A549 (cell line): Measurements from ENCODE around the gene CUL7. TPM values are rescaled to one million over a fixed set of nuclear protein-coding genes. Genes with fewer than 3 reads are reported as not detected.

Experiments
- ATAC-seq, 2 experiments: fragments of 200-7000 bp in 1 of 2; fragments of >200 bp in 1 of 2; cut with Nextera tagmentation in 1 of 2; cut with Tn5 transposase in 1 of 2; 3 replicates each; pipeline versions ENCODE4 v1.8.0 to v1.9.1; 2018 to 2020; ENCODE audit warnings: mild to moderate bottlenecking in 1 of 2, moderate library complexity in 1 of 2
- CTCF ChIA-PET: fragments of 300-600 bp; sonication (Branson Sonifier 250); formaldehyde crosslinking; extraction: SDS; loops from one replicate; lab custom pipeline; 2021; ENCODE audit warnings: antibody characterized with exemption, inconsistent platforms; lab: Yijun Ruan, JAX
- POLR2A ChIA-PET: fragments of 350-600 bp; formaldehyde crosslinking; extraction: SDS; loops from one replicate; lab custom pipeline; 2021; ENCODE audit warnings: antibody characterized with exemption, inconsistent platforms; lab: Yijun Ruan, JAX
- DNase-seq, 2 experiments: peaks; one replicate each; pipeline versions ENCODE4 v3.0.0 to v3.0.0-alpha.2; 2011 to 2016; ENCODE audit warnings: low read depth in 1 of 2, low spot score in 1 of 2
- FAIRE-seq: peaks from 2 replicates; lab custom pipeline; 2011; peaks lifted over from hg19 to GRCh38; lab: Jason Lieb, UNC
- H3K27ac ChIP-seq, 2 experiments: fragments of >200 bp; sonication (Bioruptor Twin); formaldehyde crosslinking; 3 replicates each; pipeline ENCODE4 v1.5.1; 2016 to 2017
- H3K4me1 ChIP-seq: fragments of >200 bp; sonication (Bioruptor Twin); formaldehyde crosslinking; 3 replicates; pipeline ENCODE4 v1.6.1; 2016
- H3K4me2 ChIP-seq: fragments of >200 bp; sonication (Bioruptor Twin); formaldehyde crosslinking; 3 replicates; pipeline ENCODE4 v1.6.1; 2016
- H3K4me3 ChIP-seq: fragments of >200 bp; sonication (Bioruptor Twin); formaldehyde crosslinking; 3 replicates; pipeline ENCODE4 v1.5.1; 2016
- H3K9me3 ChIP-seq: fragments of >200 bp; sonication (Bioruptor Twin); formaldehyde crosslinking; 3 replicates; pipeline ENCODE4 v1.6.1; 2016
- BHLHE40 ChIP-seq: IDR thresholded peaks from 2 replicates; pipeline ENCODE4 v1.6.1; 2012; ENCODE audit warnings: low read depth, low read length, inconsistent platforms
- CEBPB ChIP-seq, 2 experiments: fragments of >200 bp in 1 of 2; sonication (Bioruptor Twin) in 1 of 2; formaldehyde crosslinking in 1 of 2; IDR thresholded peaks; 2 replicates each; pipeline ENCODE4 v1.6.1; 2012 to 2016
- CHD4 ChIP-seq: fragments of 200-600 bp; sonication (generic); IDR thresholded peaks from 2 replicates; pipeline ENCODE4 v1.6.1; 2016; ENCODE audit warnings: antibody characterized with exemption, mild to moderate bottlenecking, borderline replicate concordance
- EHF ChIP-seq: fragments of 250-450 bp; sonication (Bioruptor Pico); IDR thresholded peaks from 2 replicates; pipeline ENCODE4 v1.5.0; 2020; ENCODE audit warnings: mild to moderate bottlenecking
- EHMT2 ChIP-seq: fragments of 200-600 bp; sonication (generic); IDR thresholded peaks from 2 replicates; pipeline ENCODE4 v1.6.1; 2016; ENCODE audit warnings: antibody characterized with exemption, low read depth, mild to moderate bottlenecking, moderate library complexity
- EP300 ChIP-seq, 2 experiments: fragments of >200 bp; sonication (Bioruptor Twin); formaldehyde crosslinking; IDR thresholded peaks; 2 replicates in 1 of 2; 3 replicates in 1 of 2; pipeline ENCODE4 v1.6.1; 2016 to 2017
- ESRRA ChIP-seq: fragments of 150-350 bp; IDR thresholded peaks from 2 replicates; pipeline ENCODE4 v1.6.1; 2014; ENCODE audit warnings: mild to moderate bottlenecking, low read length, borderline replicate concordance
- FOSB ChIP-seq: fragments of 250-450 bp; sonication (Bioruptor Pico); IDR thresholded peaks from 2 replicates; pipeline ENCODE4 v1.5.0; 2020; ENCODE audit warnings: mild to moderate bottlenecking, moderate library complexity
- FOXS1 ChIP-seq: fragments of 250-450 bp; sonication (Bioruptor Pico); IDR thresholded peaks from 2 replicates; pipeline ENCODE4 v1.5.0; 2020; ENCODE audit warnings: mild to moderate bottlenecking, moderate library complexity
- HDAC2 ChIP-seq: fragments of 200-600 bp; sonication (generic); IDR thresholded peaks from 2 replicates; pipeline ENCODE4 v1.6.1; 2016
- HEYL ChIP-seq: fragments of 250-450 bp; sonication (Bioruptor Pico); IDR thresholded peaks from 2 replicates; pipeline ENCODE4 v1.8.0; 2021; ENCODE audit warnings: mild to moderate bottlenecking, moderate library complexity
- HOXB5 ChIP-seq: fragments of 250-450 bp; sonication (Bioruptor Pico); IDR thresholded peaks from 2 replicates; pipeline ENCODE4 v1.5.0; 2020; ENCODE audit warnings: mild to moderate bottlenecking, moderate library complexity
- KDM1A ChIP-seq: fragments of 200-600 bp; sonication (generic); IDR thresholded peaks from 2 replicates; pipeline ENCODE4 v1.6.1; 2016; ENCODE audit warnings: low read depth, mild to moderate bottlenecking
- KDM5A ChIP-seq: fragments of 200-600 bp; sonication (generic); IDR thresholded peaks from 2 replicates; pipeline ENCODE4 v1.6.1; 2016; ENCODE audit warnings: antibody characterized with exemption, mild to moderate bottlenecking
- MAZ ChIP-seq: fragments of 150-350 bp; IDR thresholded peaks from 2 replicates; pipeline ENCODE4 v1.6.1; 2014; ENCODE audit warnings: antibody characterized with exemption, low read depth, low read length, borderline replicate concordance
- MYC ChIP-seq: IDR thresholded peaks from 2 replicates; pipeline ENCODE4 v1.6.1; 2012; ENCODE audit warnings: mild to moderate bottlenecking, inconsistent platforms, low read length, improper control_type of control experiment, borderline replicate concordance
- NFE2L2 ChIP-seq: fragments of 150-350 bp; conservative IDR thresholded peaks from 2 replicates; pipeline ENCODE4 v1.6.1; 2014; ENCODE audit warnings: low read length
- RAD21 ChIP-seq, 2 experiments: fragments of >200 bp in 1 of 2; sonication (Bioruptor Twin) in 1 of 2; formaldehyde crosslinking in 1 of 2; IDR thresholded peaks in 1 of 2; conservative IDR thresholded peaks in 1 of 2; 2 replicates in 1 of 2; 3 replicates in 1 of 2; pipeline ENCODE4 v1.6.1; 2012 to 2018; ENCODE audit warnings: inconsistent platforms in 1 of 2
- SMC3 ChIP-seq: fragments of >200 bp; sonication (Bioruptor Twin); formaldehyde crosslinking; IDR thresholded peaks from 3 replicates; pipeline ENCODE4 v1.6.1; 2018; ENCODE audit warnings: inconsistent platforms
- SREBF2 ChIP-seq: fragments of 450-650 bp; IDR thresholded peaks from 2 replicates; pipeline ENCODE4 v1.6.1; 2014; ENCODE audit warnings: mild to moderate bottlenecking, moderate library complexity
- ZC3H11A ChIP-seq: fragments of 450-650 bp; IDR thresholded peaks from 2 replicates; pipeline ENCODE4 v1.6.1; 2014; ENCODE audit warnings: antibody characterized with exemption, mild to moderate bottlenecking
- ZNF302 ChIP-seq: fragments of 250-450 bp; sonication (Bioruptor Pico); IDR thresholded peaks from 2 replicates; pipeline ENCODE4 v1.9.0; 2021; ENCODE audit warnings: inconsistent platforms, mild to moderate bottlenecking, moderate library complexity
- ZSCAN20 ChIP-seq: fragments of 250-450 bp; sonication (Bioruptor Pico); IDR thresholded peaks from 2 replicates; pipeline ENCODE4 v1.8.0; 2022; ENCODE audit warnings: mild to moderate bottlenecking, moderate library complexity
- WGBS: methylation state at CpG from one replicate; pipeline ENCODE4 v1.1.6; 2017; ENCODE audit errors: missing lambda C conversion rate; 5-methylcytosine and 5-hydroxymethylcytosine counted together
- polyA plus RNA-seq, 4 experiments: library from polyadenylated mRNA; depleted of rRNA in 3 of 4; stranded (reverse); fragments of >200 nt; fragmentation: RNase III in 1 of 4; extraction: RNeasy Plus Mini Kit Qiagen cat#74134 plus additional on column Dnase treatment in 1 of 4; gene quantifications; 2 replicates in 3 of 4; 3 replicates in 1 of 4; pipeline ENCODE4 v1.2.3, GENCODE V29; 2011 to 2017
- TF ChIP-seq, protein P1 (sequence below): fragments of 150-350 bp; IDR thresholded peaks from 2 replicates; pipeline ENCODE4 v1.6.1; 2014; ENCODE audit warnings: low read depth, mild to moderate bottlenecking, low read length
- TF ChIP-seq, protein P2 (sequence below): IDR thresholded peaks from 2 replicates; pipeline ENCODE4 v1.6.1; 2012
- TF ChIP-seq, protein P3 (sequence below): fragments of 450-650 bp; IDR thresholded peaks from 2 replicates; pipeline ENCODE4 v1.6.1; 2014; ENCODE audit warnings: antibody characterized with exemption
- TF ChIP-seq, protein P4 (sequence below): IDR thresholded peaks from 2 replicates; pipeline ENCODE4 v1.6.1; 2012; ENCODE audit warnings: low read depth, borderline replicate concordance
- TF ChIP-seq, protein P5 (sequence below): fragments of 200-600 bp; sonication (generic); IDR thresholded peaks from 2 replicates; pipeline ENCODE4 v1.6.1; 2016; ENCODE audit warnings: antibody characterized with exemption, mild to moderate bottlenecking, moderate library complexity
- TF ChIP-seq, protein P6 (sequence below): fragments of >200 bp; sonication (Bioruptor Twin); formaldehyde crosslinking; IDR thresholded peaks from 3 replicates; pipeline ENCODE4 v1.5.1; 2016

The CUL7 gene
- polyA plus RNA-seq, 2 of the 4 experiments (the other 2 are of a cell fraction) = 10.0 to 12.1 TPM

DNA sequence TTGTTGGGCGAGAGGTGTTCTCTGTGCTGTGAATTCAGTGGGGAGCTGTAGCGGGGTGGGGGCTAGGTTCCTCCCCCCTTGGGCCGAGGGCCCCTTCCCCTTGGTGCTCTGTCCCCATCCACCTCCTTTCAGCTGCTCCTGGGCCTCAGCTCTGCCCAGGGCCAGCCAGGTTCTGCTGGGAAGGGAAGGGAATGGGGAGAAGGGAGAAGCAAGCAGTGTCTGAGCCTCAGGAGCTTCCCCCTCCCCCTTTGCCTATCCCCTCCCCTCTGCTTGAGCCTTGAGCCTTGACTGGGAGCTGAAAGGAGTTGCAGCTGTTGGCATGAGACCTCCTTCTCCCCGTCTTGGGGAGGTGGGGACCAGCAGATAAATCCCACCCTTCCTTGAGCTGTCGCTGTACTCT is 32.8 kb downstream of the CUL7 start:
- Histone ChIP-seq H3K27ac (peak overlapping the region; percentile 78 to 96), H3K4me2 (peak overlapping the region; percentile 87), H3K4me3 (peak overlapping the region; percentile 74)
- FAIRE-seq (no peak), DNase-seq (no peak), ATAC-seq (peak; percentile 33 to 45; a peak in 5 of 6 replicates)
- ChIA-PET POLR2A (interaction anchor here (0.6 to 1.6 kb wide), 5 partner anchors 9 to 91 kb away, joined by 3 to 6 read pairs (median 4); partner anchors contain the start of genes CNPY3, KLC4, MRPL2 and PPP2R5D), CTCF (interaction anchor here (0.5 to 2.5 kb wide), 4 partner anchors 11 to 123 kb away, joined by 3 to 7 read pairs (median 4); no protein-coding TSS in a partner anchor)
- TF ChIP-seq ESRRA = no peak
- TF ChIP-seq KDM1A = no peak
- TF ChIP-seq, protein P1, sequence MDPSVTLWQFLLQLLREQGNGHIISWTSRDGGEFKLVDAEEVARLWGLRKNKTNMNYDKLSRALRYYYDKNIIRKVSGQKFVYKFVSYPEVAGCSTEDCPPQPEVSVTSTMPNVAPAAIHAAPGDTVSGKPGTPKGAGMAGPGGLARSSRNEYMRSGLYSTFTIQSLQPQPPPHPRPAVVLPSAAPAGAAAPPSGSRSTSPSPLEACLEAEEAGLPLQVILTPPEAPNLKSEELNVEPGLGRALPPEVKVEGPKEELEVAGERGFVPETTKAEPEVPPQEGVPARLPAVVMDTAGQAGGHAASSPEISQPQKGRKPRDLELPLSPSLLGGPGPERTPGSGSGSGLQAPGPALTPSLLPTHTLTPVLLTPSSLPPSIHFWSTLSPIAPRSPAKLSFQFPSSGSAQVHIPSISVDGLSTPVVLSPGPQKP = no peak
- no peak for TF ChIP-seq ZC3H11A
- TF ChIP-seq NFE2L2 = no peak
- no peak for TF ChIP-seq ZNF302 (CRISPR knock-in tag)
- no peak for TF ChIP-seq RAD21 (conservative IDR thresholded peaks at IDR 0.05 in 1 of 2, IDR thresholded peaks at IDR 0.05 in 1 of 2)
- TF ChIP-seq FOSB (CRISPR knock-in tag) = no peak
- TF ChIP-seq, protein P2, sequence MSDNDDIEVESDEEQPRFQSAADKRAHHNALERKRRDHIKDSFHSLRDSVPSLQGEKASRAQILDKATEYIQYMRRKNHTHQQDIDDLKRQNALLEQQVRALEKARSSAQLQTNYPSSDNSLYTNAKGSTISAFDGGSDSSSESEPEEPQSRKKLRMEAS = no peak
- TF ChIP-seq MYC = no peak
- no peak for TF ChIP-seq CEBPB (IDR thresholded peaks at IDR 0.05)
- no peak for TF ChIP-seq BHLHE40
- TF ChIP-seq, protein P3, sequence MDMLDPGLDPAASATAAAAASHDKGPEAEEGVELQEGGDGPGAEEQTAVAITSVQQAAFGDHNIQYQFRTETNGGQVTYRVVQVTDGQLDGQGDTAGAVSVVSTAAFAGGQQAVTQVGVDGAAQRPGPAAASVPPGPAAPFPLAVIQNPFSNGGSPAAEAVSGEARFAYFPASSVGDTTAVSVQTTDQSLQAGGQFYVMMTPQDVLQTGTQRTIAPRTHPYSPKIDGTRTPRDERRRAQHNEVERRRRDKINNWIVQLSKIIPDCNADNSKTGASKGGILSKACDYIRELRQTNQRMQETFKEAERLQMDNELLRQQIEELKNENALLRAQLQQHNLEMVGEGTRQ = no peak
- TF ChIP-seq MAZ = no peak
- no peak for TF ChIP-seq HDAC2
- no peak for TF ChIP-seq HOXB5 (CRISPR knock-in tag)
- TF ChIP-seq, all 56 proteins: peak for 0
- Histone ChIP-seq H3K9me3 (no peaks in the 10 kb centered on the region), H3K4me1 (peaks cover 14% of the 10 kb centered on the region)
- 46% methylated on average over 5 of the region's 5 CpGs for WGBS

DNA sequence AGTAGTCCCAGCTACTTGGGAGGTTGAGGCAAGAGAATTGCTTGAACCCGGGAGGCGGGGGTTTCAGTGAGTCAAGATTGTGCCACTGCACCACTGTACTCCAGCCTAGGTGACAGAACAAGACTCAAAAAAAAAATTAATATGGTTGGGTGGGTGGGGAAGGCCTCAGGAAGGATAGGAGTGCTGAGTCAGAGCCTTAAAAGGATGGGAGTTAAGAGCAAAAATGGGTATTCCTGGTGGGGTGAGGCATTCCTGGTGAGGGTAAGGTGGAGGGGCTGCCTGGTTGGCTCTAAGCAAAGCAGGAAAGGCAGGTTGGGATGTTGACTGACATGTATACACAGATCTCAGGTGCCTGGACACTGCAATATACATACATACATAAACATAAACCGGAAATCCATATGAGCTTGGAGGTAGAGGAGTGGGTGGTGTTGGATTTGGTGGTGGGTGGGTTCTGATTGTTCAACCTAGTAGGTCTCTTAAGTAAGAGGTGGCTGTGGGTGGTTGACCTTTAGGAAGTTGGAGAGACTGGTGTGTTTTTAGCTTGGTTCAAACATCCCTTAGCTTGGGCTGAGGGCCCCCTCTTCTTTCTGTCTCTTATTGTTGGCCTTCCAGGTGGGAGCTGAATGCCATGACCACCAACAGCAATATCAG is 33.5 kb downstream of the CUL7 start:
- POLR2A ChIA-PET = interaction anchor here (1.1 to 1.5 kb wide), 2 partner anchors 9 to 91 kb away, joined by 3 to 4 read pairs; partner anchors contain the start of gene CNPY3
- peak overlapping the region in 1 of 2 experiments; percentile 96; a peak in 2 of 6 replicates for H3K27ac ChIP-seq
- no peak overlapping the region for H3K4me3 ChIP-seq
- H3K4me1 ChIP-seq = peaks cover 15% of the 10 kb centered on the region
- no peak overlapping the region for H3K4me2 ChIP-seq
- 92% methylated on average over 3 of the region's 3 CpGs for WGBS
- ATAC-seq (no peak), DNase-seq (no peak), FAIRE-seq (no peak)
- CTCF ChIA-PET = interaction anchor here (1.3 to 2.5 kb wide), 2 partner anchors 11 to 123 kb away, joined by 4 to 7 read pairs; no protein-coding TSS in a partner anchor
- no peaks in the 10 kb centered on the region for H3K9me3 ChIP-seq
- TF ChIP-seq KDM5A (no peak), HEYL (CRISPR knock-in tag) (no peak), NFE2L2 (no peak), FOXS1 (CRISPR knock-in tag) (no peak), MAZ (no peak), FOSB (CRISPR knock-in tag) (no peak), EHMT2 (no peak), SREBF2 (no peak), EP300 (IDR thresholded peaks at IDR 0.05) (no peak), ZSCAN20 (no peak), EHF (no peak), RAD21 (conservative IDR thresholded peaks at IDR 0.05 in 1 of 2, IDR thresholded peaks at IDR 0.05 in 1 of 2) (no peak), CHD4 (no peak), SMC3 (no peak)
- TF ChIP-seq, protein P4, sequence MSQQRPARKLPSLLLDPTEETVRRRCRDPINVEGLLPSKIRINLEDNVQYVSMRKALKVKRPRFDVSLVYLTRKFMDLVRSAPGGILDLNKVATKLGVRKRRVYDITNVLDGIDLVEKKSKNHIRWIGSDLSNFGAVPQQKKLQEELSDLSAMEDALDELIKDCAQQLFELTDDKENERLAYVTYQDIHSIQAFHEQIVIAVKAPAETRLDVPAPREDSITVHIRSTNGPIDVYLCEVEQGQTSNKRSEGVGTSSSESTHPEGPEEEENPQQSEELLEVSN = no peak
- TF ChIP-seq, protein P5, sequence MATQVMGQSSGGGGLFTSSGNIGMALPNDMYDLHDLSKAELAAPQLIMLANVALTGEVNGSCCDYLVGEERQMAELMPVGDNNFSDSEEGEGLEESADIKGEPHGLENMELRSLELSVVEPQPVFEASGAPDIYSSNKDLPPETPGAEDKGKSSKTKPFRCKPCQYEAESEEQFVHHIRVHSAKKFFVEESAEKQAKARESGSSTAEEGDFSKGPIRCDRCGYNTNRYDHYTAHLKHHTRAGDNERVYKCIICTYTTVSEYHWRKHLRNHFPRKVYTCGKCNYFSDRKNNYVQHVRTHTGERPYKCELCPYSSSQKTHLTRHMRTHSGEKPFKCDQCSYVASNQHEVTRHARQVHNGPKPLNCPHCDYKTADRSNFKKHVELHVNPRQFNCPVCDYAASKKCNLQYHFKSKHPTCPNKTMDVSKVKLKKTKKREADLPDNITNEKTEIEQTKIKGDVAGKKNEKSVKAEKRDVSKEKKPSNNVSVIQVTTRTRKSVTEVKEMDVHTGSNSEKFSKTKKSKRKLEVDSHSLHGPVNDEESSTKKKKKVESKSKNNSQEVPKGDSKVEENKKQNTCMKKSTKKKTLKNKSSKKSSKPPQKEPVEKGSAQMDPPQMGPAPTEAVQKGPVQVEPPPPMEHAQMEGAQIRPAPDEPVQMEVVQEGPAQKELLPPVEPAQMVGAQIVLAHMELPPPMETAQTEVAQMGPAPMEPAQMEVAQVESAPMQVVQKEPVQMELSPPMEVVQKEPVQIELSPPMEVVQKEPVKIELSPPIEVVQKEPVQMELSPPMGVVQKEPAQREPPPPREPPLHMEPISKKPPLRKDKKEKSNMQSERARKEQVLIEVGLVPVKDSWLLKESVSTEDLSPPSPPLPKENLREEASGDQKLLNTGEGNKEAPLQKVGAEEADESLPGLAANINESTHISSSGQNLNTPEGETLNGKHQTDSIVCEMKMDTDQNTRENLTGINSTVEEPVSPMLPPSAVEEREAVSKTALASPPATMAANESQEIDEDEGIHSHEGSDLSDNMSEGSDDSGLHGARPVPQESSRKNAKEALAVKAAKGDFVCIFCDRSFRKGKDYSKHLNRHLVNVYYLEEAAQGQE = no peak
- TF ChIP-seq, protein P6, sequence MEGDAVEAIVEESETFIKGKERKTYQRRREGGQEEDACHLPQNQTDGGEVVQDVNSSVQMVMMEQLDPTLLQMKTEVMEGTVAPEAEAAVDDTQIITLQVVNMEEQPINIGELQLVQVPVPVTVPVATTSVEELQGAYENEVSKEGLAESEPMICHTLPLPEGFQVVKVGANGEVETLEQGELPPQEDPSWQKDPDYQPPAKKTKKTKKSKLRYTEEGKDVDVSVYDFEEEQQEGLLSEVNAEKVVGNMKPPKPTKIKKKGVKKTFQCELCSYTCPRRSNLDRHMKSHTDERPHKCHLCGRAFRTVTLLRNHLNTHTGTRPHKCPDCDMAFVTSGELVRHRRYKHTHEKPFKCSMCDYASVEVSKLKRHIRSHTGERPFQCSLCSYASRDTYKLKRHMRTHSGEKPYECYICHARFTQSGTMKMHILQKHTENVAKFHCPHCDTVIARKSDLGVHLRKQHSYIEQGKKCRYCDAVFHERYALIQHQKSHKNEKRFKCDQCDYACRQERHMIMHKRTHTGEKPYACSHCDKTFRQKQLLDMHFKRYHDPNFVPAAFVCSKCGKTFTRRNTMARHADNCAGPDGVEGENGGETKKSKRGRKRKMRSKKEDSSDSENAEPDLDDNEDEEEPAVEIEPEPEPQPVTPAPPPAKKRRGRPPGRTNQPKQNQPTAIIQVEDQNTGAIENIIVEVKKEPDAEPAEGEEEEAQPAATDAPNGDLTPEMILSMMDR = no peak
